NCI-H146 treated with DMSO at 0.1 percent for 48 hours (cell line): ENCODE data around the gene MADCAM1.

ENCODE experiments used
- DNase-seq: peaks from one replicate; lab custom pipeline; 2025; ENCODE audit not compliant: unreplicated experiment; lab: John Stamatoyannopoulos, UW

The MADCAM1 gene

GRCh38 chr19:488505-489417 lies 7.5 kb upstream of the MADCAM1 start:
- DNase-seq: peak; percentile 62

GRCh38 chr19:489418-490196 lies 6.7 kb upstream of the MADCAM1 start:
- no peak for DNase-seq

GRCh38 chr19:491146-491741 lies 5.0 kb upstream of the MADCAM1 start:
- DNase-seq: no peak

- DNase-seq: no peak
Observed at GRCh38 chr19:492091-492531, 4.2 kb upstream of the MADCAM1 start.

- no peak for DNase-seq
Observed at GRCh38 chr19:493391-494170, 2.7 kb upstream of the MADCAM1 start.

- no peak for DNase-seq
Observed at GRCh38 chr19:494171-495080, 1.9 kb upstream of the MADCAM1 start.

GRCh38 chr19:495081-495401 lies 1.2 kb upstream of the MADCAM1 start:
- DNase-seq: no peak

- no peak for DNase-seq
Observed at GRCh38 chr19:495402-496111, 729 bp upstream of the MADCAM1 start.

- DNase-seq: no peak
Observed at GRCh38 chr19:496986-497385, 700 bp downstream of the MADCAM1 start.

GRCh38 chr19:497491-497868 lies 1.2 kb downstream of the MADCAM1 start:
- DNase-seq: no peak

- no peak for DNase-seq
Observed at GRCh38 chr19:497869-498510, 1.7 kb downstream of the MADCAM1 start.

- DNase-seq: no peak
Observed at GRCh38 chr19:498511-498891, 2.2 kb downstream of the MADCAM1 start.

- DNase-seq: no peak
Observed at GRCh38 chr19:498977-499623, 2.8 kb downstream of the MADCAM1 start.

- no peak for DNase-seq
Observed at GRCh38 chr19:501646-502045, 5.4 kb downstream of the MADCAM1 start.

GRCh38 chr19:504616-505015 lies 8.3 kb downstream of the MADCAM1 start:
- no peak for DNase-seq

- peak; percentile 93 for DNase-seq
Observed at GRCh38 chr19:506404-507285, 10.4 kb downstream of the MADCAM1 start.
